Ovary (tissue), 3 donors: Measurements from ENCODE around the gene MN1.

ENCODE experiments used
- CTCF ChIP-seq, 3 donors: fragments of 450-650 bp in 2 of 3; fragments of 200-600 bp in 1 of 3; IDR thresholded peaks; one replicate each; pipeline versions ENCODE4 v1.5.1 to v1.8.0; 2016 to 2022; ENCODE audit warnings: antibody characterized with exemption in 3 of 3, mild to moderate bottlenecking in 1 of 3
- EP300 ChIP-seq: sonication (generic); formaldehyde crosslinking; IDR thresholded peaks from one replicate; pipeline ENCODE4 v1.6.1; 2017; ENCODE audit warnings: antibody characterized with exemption
- donor health status: DM: no; HTN: no; CAD: no.

GRCh38 chr22:27720860-27721259 is 80.7 kb downstream of the MN1 start:
- TF ChIP-seq EP300 (no peak), CTCF (IDR thresholded peaks at IDR 0.05) (no peak)
